HFF-Myc (cell line): ENCODE measurements around the gene ASCL5.

Source experiments
- DNase-seq: peaks from one replicate; pipeline ENCODE4 v3.0.0-alpha.2; 2011; ENCODE audit warnings: low read depth; ENCODE audit errors: extremely low read depth
- H3K4me3 ChIP-seq: replicated peaks from 2 replicates; pipeline ENCODE4 v1.5.1; 2011; ENCODE audit warnings: low read depth, mild to moderate bottlenecking, control low read depth, low read length
- CTCF ChIP-seq: IDR thresholded peaks from 2 replicates; pipeline ENCODE4 v1.5.1; 2012; ENCODE audit warnings: mild to moderate bottlenecking, low read depth, low read length, control low read depth; ENCODE audit errors: missing control alignments

The ASCL5 gene

GRCh38 chr1:201136355-201137023, 9.5 kb upstream of the ASCL5 start:
- H3K4me3 ChIP-seq = no peak overlapping the region
- no peak for DNase-seq
- TF ChIP-seq CTCF = no peak

- TF ChIP-seq CTCF = no peak
Observed at GRCh38 chr1:201134405-201134804, 7.4 kb upstream of the ASCL5 start.

GRCh38 chr1:201131398-201131797, 4.4 kb upstream of the ASCL5 start:
- no peak overlapping the region for H3K4me3 ChIP-seq
- no peak for TF ChIP-seq CTCF
- DNase-seq = no peak

More at GRCh38 chr1:201134405-201134804, 7.4 kb upstream of the ASCL5 start:
- no peak overlapping the region for H3K4me3 ChIP-seq
- DNase-seq = no peak

- no peak for DNase-seq
- H3K4me3 ChIP-seq = no peak overlapping the region
- no peak for TF ChIP-seq CTCF
Observed at GRCh38 chr1:201128962-201129361, 2.0 kb upstream of the ASCL5 start.

- no peak overlapping the region for H3K4me3 ChIP-seq
- DNase-seq = no peak
- TF ChIP-seq CTCF = no peak
Observed at GRCh38 chr1:201128476-201128875, 1.5 kb upstream of the ASCL5 start.

GRCh38 chr1:201127755-201128455, 921 bp upstream of the ASCL5 start:
- no peak for TF ChIP-seq CTCF
- no peak for DNase-seq
- H3K4me3 ChIP-seq = no peak overlapping the region
